HFFc6 (cell line): Measurements from ENCODE around the gene OR2V2. TPM values are rescaled to one million over a fixed set of nuclear protein-coding genes. Genes with fewer than 3 reads are reported as not detected.
"Not testable (repeated sequence)": the region's sequence is repeated elsewhere in the genome, so short reads cannot be mapped to it uniquely, and the experiment has no call there.

Experiments used
- DNase-seq: peaks from one replicate; pipeline ENCODE4 v3.0.0-alpha.2; 2018
- H3K27ac Mint-ChIP-seq: 2 replicates; pipeline ENCODE4 v1.8.0; 2020; ENCODE audit warnings: mild to moderate bottlenecking, mixed read lengths
- H3K27me3 Mint-ChIP-seq: 2 replicates; pipeline ENCODE4 v1.8.0; 2021; ENCODE audit warnings: mild to moderate bottlenecking, moderate library complexity, mixed read lengths; ENCODE audit not compliant: insufficient read depth
- H3K36me3 Mint-ChIP-seq: 2 replicates; pipeline ENCODE4 v1.8.0; 2021; ENCODE audit warnings: low read depth, mixed read lengths
- H3K4me1 Mint-ChIP-seq: 2 replicates; pipeline ENCODE4 v1.8.0; 2020; ENCODE audit warnings: low read depth, mixed read lengths
- H3K4me3 Mint-ChIP-seq: 2 replicates; pipeline ENCODE4 v1.8.0; 2020; ENCODE audit warnings: mild to moderate bottlenecking, moderate library complexity, mixed read lengths
- H3K9me3 Mint-ChIP-seq: 2 replicates; pipeline ENCODE4 v1.8.0; 2020; ENCODE audit warnings: mild to moderate bottlenecking, mixed read lengths
- CTCF ChIP-seq: fragments of 200-600 bp; sonication (generic); IDR thresholded peaks from 2 replicates; pipeline ENCODE4 v1.5.0; 2021; ENCODE audit warnings: antibody characterized with exemption, mild to moderate bottlenecking
- total RNA-seq, 6 experiments: library from RNA; stranded (reverse); fragmentation: NEBNext Ultra II Directional; extraction: Animal tissue kit (Norgen Biotek cat#: 25700); gene quantifications; 2 replicates in 1 of 6; 3 replicates in 5 of 6; pipeline ENCODE4 v1.2.3, GENCODE V29; 2021

The OR2V2 gene
- total RNA-seq, 6 experiments from 2014 or later = not detected

GRCh38 chr5:181127456-181127855 lies 19.9 kb upstream of the OR2V2 start:
- H3K27me3 Mint-ChIP-seq = peaks cover 5% of the 10 kb centered on the region
- H3K36me3 Mint-ChIP-seq = no peaks in the 10 kb centered on the region
- H3K4me1 Mint-ChIP-seq = peaks cover 6% of the 10 kb centered on the region
- H3K27ac Mint-ChIP-seq = no peak overlapping the region
- no peak overlapping the region for H3K4me3 Mint-ChIP-seq
- TF ChIP-seq CTCF = no peak
- no peak for DNase-seq
- no peaks in the 10 kb centered on the region for H3K9me3 Mint-ChIP-seq

- no peak overlapping the region for H3K4me3 Mint-ChIP-seq
- H3K27ac Mint-ChIP-seq = no peak overlapping the region
- H3K9me3 Mint-ChIP-seq = no peaks in the 10 kb centered on the region
- peaks cover 5% of the 10 kb centered on the region for H3K27me3 Mint-ChIP-seq
- no peak for TF ChIP-seq CTCF
- H3K36me3 Mint-ChIP-seq = no peaks in the 10 kb centered on the region
- H3K4me1 Mint-ChIP-seq = peaks cover 11% of the 10 kb centered on the region
- no peak for DNase-seq
Observed at GRCh38 chr5:181127907-181128626, 19.3 kb upstream of the OR2V2 start.

GRCh38 chr5:181129601-181130000 lies 17.8 kb upstream of the OR2V2 start:
- Mint-ChIP-seq H3K4me1 (peaks cover 26% of the 10 kb centered on the region), H3K27ac (no peak overlapping the region), H3K27me3 (peaks cover 5% of the 10 kb centered on the region), H3K4me3 (no peak overlapping the region), H3K9me3 (no peaks in the 10 kb centered on the region), H3K36me3 (no peaks in the 10 kb centered on the region; the same call in 1 of the 2 replicates)
- DNase-seq = no peak
- TF ChIP-seq CTCF = no peak

- not testable (repeated sequence) for H3K4me3 Mint-ChIP-seq, DNase-seq, H3K27me3 Mint-ChIP-seq, H3K9me3 Mint-ChIP-seq, H3K36me3 Mint-ChIP-seq, H3K27ac Mint-ChIP-seq
- peaks cover 31% of the 10 kb centered on the region for H3K4me1 Mint-ChIP-seq
Observed at GRCh38 chr5:181130081-181130480, 17.3 kb upstream of the OR2V2 start.

- no peak for TF ChIP-seq CTCF
- H3K27ac Mint-ChIP-seq = no peak within 1 kb of the TSS
- no peak for DNase-seq
- H3K9me3 Mint-ChIP-seq = no peaks in the 10 kb centered on the region
- H3K4me3 Mint-ChIP-seq = no peak within 1 kb of the TSS
- H3K36me3 Mint-ChIP-seq = no peaks in the 10 kb centered on the region; the same call in 1 of the 2 replicates
- peaks cover 34% of the 10 kb centered on the region for H3K4me1 Mint-ChIP-seq
- peaks cover 5% of the 10 kb centered on the region for H3K27me3 Mint-ChIP-seq
Observed at GRCh38 chr5:181130832-181131496, 16.4 kb upstream of the OR2V2 start, which contains the start of gene OR2V1. Gene OR2V1 (minus strand): TSS chr5:181131169. CDS start chr5:181125304, 5,865 bp downstream.

GRCh38 chr5:181131514-181131913 lies 15.9 kb upstream of the OR2V2 start:
- DNase-seq = no peak
- TF ChIP-seq CTCF = no peak
- H3K27me3 Mint-ChIP-seq = peaks cover 5% of the 10 kb centered on the region
- no peak overlapping the region for H3K4me3 Mint-ChIP-seq
- no peaks in the 10 kb centered on the region for H3K9me3 Mint-ChIP-seq
- no peaks in the 10 kb centered on the region; the same call in 1 of the 2 replicates for H3K36me3 Mint-ChIP-seq
- H3K4me1 Mint-ChIP-seq = peaks cover 34% of the 10 kb centered on the region
- no peak overlapping the region for H3K27ac Mint-ChIP-seq
